ENCODE data around the gene ATE1.

DNA sequence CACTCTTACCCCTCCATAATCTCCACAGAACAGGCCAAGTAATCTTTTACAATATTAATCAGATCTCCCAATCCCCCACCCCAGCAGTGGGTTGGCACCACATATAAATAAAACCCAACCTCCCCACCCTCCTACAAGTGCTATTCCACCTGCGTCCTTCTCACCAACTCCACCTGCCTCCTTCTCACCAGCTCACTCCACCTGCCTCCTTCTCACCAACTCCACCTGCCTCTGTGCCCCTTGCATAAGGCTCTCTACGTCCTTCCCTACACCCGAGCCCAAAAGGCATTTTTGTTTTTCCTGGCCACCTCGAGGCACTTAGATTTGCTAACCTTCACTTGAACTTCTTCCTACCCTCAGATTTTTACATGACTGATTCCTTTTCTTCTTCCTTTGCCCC lies 89.7 kb downstream of the ATE1 start:
- TF ChIP-seq, protein P1, sequence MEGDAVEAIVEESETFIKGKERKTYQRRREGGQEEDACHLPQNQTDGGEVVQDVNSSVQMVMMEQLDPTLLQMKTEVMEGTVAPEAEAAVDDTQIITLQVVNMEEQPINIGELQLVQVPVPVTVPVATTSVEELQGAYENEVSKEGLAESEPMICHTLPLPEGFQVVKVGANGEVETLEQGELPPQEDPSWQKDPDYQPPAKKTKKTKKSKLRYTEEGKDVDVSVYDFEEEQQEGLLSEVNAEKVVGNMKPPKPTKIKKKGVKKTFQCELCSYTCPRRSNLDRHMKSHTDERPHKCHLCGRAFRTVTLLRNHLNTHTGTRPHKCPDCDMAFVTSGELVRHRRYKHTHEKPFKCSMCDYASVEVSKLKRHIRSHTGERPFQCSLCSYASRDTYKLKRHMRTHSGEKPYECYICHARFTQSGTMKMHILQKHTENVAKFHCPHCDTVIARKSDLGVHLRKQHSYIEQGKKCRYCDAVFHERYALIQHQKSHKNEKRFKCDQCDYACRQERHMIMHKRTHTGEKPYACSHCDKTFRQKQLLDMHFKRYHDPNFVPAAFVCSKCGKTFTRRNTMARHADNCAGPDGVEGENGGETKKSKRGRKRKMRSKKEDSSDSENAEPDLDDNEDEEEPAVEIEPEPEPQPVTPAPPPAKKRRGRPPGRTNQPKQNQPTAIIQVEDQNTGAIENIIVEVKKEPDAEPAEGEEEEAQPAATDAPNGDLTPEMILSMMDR (IDR thresholded peaks at IDR 0.05): no peak
- no peak for TF ChIP-seq POLR2AphosphoS5 (IDR thresholded peaks at IDR 0.05; ENCODE audit: insufficient read depth in 1 of 2, low read depth in 1 of 2)

All from vagina (tissue), 2 donors.